RWPE2 (cell line): ENCODE measurements around the gene MYPN.
A peak's percentile ranks its signal among the peaks of the same experiment; 100 is the strongest.

Source experiments
- ATAC-seq: fragments of 200-7000 bp; cut with Tn5 transposase; 3 replicates; pipeline ENCODE4 v1.9.1; 2021; ENCODE audit warnings: low read depth
- DNase-seq: peaks from one replicate; pipeline ENCODE4 v3.0.0-alpha.2; 2020; ENCODE audit warnings: low spot score
- H3K27ac ChIP-seq: fragments of 450-650 bp; 2 replicates; pipeline ENCODE4 v1.5.1; 2017; ENCODE audit warnings: mild to moderate bottlenecking; ENCODE audit not compliant: poor library complexity, severe bottlenecking
- H3K27me3 ChIP-seq: fragments of 250-450 bp; sonication (Bioruptor Pico); 2 replicates; pipeline ENCODE4 v1.5.1; 2021; ENCODE audit warnings: mild to moderate bottlenecking, moderate library complexity; ENCODE audit not compliant: insufficient read depth, poor library complexity, severe bottlenecking
- H3K36me3 ChIP-seq: fragments of 250-450 bp; sonication (Bioruptor Pico); 2 replicates; pipeline ENCODE4 v1.5.1; 2020; ENCODE audit warnings: low read depth, mild to moderate bottlenecking, moderate library complexity
- H3K4me1 ChIP-seq: fragments of 250-450 bp; sonication (Bioruptor Pico); 2 replicates; pipeline ENCODE4 v1.5.1; 2021; ENCODE audit warnings: mild to moderate bottlenecking, moderate library complexity; ENCODE audit not compliant: insufficient read depth, poor library complexity, severe bottlenecking
- H3K4me3 ChIP-seq: fragments of 250-450 bp; sonication (Bioruptor Pico); 2 replicates; pipeline ENCODE4 v1.5.1; 2021; ENCODE audit warnings: mild to moderate bottlenecking, moderate library complexity; ENCODE audit not compliant: severe bottlenecking
- H3K9me3 ChIP-seq: fragments of 250-450 bp; sonication (Bioruptor Pico); 2 replicates; pipeline ENCODE4 v1.5.1; 2021; ENCODE audit warnings: mild to moderate bottlenecking, moderate library complexity; ENCODE audit not compliant: severe bottlenecking
- CTCF ChIP-seq: fragments of 450-650 bp; IDR thresholded peaks from one replicate; pipeline ENCODE4 v1.5.1; 2017; ENCODE audit warnings: mild to moderate bottlenecking, moderate library complexity; ENCODE audit not compliant: poor library complexity, severe bottlenecking

MYPN gene

GRCh38 chr10:68086011-68086410 lies 23.3 kb upstream of the MYPN start:
- Histone ChIP-seq H3K4me3 (no peak overlapping the region), H3K27ac (peak overlapping the region; percentile 79), H3K36me3 (no peaks in the 10 kb centered on the region), H3K4me1 (peaks cover 43% of the 10 kb centered on the region), H3K9me3 (no peaks in the 10 kb centered on the region), H3K27me3 (no peaks in the 10 kb centered on the region)
- ATAC-seq (no peak), DNase-seq (no peak)
- TF ChIP-seq CTCF: no peak

GRCh38 chr10:68086910-68087684 lies 22.2 kb upstream of the MYPN start:
- Histone ChIP-seq H3K27me3 (no peaks in the 10 kb centered on the region), H3K9me3 (no peaks in the 10 kb centered on the region), H3K27ac (peak overlapping the region; percentile 79), H3K4me3 (no peak overlapping the region), H3K36me3 (no peaks in the 10 kb centered on the region), H3K4me1 (peaks cover 43% of the 10 kb centered on the region)
- DNase-seq (no peak), ATAC-seq (peak; percentile 76)
- TF ChIP-seq CTCF: no peak

GRCh38 chr10:68087685-68088401 lies 21.4 kb upstream of the MYPN start:
- Histone ChIP-seq H3K27me3 (no peaks in the 10 kb centered on the region), H3K27ac (peak overlapping the region; percentile 79), H3K4me1 (peaks cover 43% of the 10 kb centered on the region), H3K4me3 (no peak overlapping the region), H3K36me3 (no peaks in the 10 kb centered on the region), H3K9me3 (no peaks in the 10 kb centered on the region)
- no peak for TF ChIP-seq CTCF
- DNase-seq (no peak), ATAC-seq (peak; percentile 57)

- TF ChIP-seq CTCF: no peak
- no peak for DNase-seq
- ATAC-seq: no peak
- Histone ChIP-seq H3K27ac (peak overlapping the region; percentile 79), H3K4me3 (no peak overlapping the region), H3K27me3 (no peaks in the 10 kb centered on the region), H3K4me1 (peaks cover 41% of the 10 kb centered on the region), H3K36me3 (no peaks in the 10 kb centered on the region), H3K9me3 (no peaks in the 10 kb centered on the region)
These were observed 20.5 kb upstream of the MYPN start for GRCh38 chr10:68088740-68089139.

- Histone ChIP-seq H3K4me3 (no peak overlapping the region), H3K4me1 (peaks cover 53% of the 10 kb centered on the region)
- TF ChIP-seq CTCF: no peak
These were observed 18.7 kb upstream of the MYPN start for GRCh38 chr10:68090586-68090985.

More at GRCh38 chr10:68090586-68090985, 18.7 kb upstream of the MYPN start:
- no peak for DNase-seq
- ATAC-seq: no peak
- Histone ChIP-seq H3K27ac (peak overlapping the region; percentile 96), H3K36me3 (no peaks in the 10 kb centered on the region), H3K9me3 (no peaks in the 10 kb centered on the region), H3K27me3 (no peaks in the 10 kb centered on the region)
